T-helper 1 cell (primary cell): ENCODE data around the gene MAG.
A peak's percentile ranks its signal among the peaks of the same experiment; 100 is the strongest.

ENCODE experiments used
- DNase-seq, 5 donors: peaks; one replicate each; pipeline ENCODE4 v3.0.0-alpha.2; 2012 to 2020

The MAG gene

DNA sequence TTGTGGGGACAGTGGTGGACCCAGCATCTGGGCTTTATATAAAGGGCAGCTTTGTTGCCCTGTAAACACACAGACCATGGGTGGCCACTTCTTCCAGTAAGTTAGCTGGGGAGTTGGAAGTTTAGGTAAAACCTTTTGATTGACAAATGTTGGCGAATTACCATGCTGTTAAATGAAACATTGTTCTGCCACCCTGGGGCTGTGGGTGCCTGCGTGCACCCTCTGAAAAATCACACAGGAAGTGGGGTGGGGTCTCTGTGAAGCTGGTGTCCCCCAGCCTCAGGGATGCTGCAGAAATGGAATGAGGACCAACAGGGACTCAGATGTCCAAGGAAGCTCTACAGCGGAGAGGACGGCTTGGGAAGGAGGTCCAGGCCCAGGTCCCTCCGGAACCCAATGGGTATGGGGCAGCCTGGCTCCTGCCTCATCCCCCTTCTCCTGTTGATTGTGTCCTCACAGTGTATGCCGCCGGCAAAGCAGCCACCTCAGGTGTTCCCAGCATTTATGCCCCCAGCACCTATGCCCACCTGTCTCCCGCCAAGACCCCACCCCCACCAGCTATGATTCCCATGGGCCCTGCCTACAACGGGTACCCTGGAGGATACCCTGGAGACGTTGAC, 26.0 kb upstream of the MAG start:
- no peak for DNase-seq

DNA sequence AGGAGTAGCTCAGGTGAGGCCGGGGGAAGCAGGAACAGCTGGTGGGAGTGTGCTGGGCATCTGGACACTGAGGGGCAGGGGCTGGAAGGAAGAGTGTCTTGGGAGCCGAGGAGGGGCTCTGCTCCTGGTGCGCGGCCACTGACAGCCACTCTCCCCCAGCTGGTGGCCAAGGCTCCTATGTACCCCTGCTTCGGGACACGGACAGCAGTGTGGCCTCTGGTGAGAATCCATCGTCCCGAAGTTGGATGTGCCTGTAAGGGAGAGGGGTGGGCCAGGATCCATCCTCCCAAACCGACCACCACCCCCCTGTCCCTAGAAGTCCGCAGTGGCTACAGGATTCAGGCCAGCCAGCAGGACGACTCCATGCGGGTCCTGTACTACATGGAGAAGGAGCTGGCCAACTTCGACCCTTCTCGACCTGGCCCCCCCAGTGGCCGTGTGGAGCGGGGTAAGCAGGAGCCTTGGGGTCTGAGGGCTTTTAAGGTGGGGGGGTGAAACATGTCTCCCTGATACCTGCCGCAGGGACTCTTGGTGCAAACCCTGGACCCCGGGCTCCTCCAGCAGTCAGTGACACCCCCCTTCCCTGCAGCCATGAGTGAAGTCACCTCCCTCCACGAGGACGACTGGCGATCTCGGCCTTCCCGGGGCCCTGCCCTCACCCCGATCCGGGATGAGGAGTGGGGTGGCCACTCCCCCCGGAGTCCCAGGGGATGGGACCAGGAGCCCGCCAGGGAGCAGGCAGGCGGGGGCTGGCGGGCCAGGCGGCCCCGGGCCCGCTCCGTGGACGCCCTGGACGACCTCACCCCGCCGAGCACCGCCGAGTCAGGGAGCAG, 25.2 kb upstream of the MAG start:
- no peak for DNase-seq

DNA sequence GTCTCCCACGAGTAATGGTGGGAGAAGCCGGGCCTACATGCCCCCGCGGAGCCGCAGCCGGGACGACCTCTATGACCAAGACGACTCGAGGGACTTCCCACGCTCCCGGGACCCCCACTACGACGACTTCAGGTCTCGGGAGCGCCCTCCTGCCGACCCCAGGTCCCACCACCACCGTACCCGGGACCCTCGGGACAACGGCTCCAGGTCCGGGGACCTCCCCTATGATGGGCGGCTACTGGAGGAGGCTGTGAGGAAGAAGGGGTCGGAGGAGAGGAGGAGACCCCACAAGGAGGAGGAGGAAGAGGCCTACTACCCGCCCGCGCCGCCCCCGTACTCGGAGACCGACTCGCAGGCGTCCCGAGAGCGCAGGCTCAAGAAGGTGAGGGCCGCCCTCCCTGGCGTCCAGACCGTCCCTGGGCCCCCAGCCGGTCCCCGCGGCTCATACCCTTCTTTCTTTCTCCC, 24.6 kb upstream of the MAG start:
- DNase-seq = peak in 3 of 5 donors; percentile 26 to 43 (median 27)

DNA sequence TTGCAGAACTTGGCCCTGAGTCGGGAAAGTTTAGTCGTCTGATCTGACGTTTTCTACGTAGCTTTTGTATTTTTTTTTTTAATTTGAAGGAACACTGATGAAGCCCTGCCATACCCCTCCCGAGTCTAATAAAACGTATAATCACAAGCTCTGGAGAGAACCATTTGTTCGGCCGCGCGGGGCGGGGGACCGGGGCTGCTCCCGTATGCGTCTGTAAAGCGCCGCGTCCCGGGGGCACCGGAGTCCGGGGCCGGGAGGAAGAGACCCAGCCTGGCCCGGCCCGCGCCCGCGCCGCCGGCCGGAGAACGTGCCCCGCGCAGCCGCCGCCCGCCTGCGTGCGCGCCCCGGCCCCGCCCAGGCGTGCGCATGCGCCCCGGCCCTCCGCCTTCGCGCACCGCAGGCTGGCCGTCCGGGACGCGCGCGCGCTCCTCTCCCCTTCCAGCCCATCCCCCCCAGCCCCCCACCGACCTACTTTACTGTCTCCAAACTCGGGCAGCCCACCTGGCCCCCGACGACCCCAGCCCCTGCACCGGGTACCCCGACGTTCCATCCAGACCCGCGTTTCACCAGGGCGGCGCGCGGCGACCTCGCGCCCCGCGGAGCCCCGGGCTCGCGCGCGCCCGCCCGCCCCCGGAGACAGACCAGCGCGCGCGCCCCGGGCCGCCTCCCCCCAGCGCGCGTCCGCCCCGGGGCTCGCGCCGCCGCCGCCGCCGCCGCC, 24.0 kb upstream of the MAG start:
- peak; percentile 57 to 82 (median 61) for DNase-seq

DNA sequence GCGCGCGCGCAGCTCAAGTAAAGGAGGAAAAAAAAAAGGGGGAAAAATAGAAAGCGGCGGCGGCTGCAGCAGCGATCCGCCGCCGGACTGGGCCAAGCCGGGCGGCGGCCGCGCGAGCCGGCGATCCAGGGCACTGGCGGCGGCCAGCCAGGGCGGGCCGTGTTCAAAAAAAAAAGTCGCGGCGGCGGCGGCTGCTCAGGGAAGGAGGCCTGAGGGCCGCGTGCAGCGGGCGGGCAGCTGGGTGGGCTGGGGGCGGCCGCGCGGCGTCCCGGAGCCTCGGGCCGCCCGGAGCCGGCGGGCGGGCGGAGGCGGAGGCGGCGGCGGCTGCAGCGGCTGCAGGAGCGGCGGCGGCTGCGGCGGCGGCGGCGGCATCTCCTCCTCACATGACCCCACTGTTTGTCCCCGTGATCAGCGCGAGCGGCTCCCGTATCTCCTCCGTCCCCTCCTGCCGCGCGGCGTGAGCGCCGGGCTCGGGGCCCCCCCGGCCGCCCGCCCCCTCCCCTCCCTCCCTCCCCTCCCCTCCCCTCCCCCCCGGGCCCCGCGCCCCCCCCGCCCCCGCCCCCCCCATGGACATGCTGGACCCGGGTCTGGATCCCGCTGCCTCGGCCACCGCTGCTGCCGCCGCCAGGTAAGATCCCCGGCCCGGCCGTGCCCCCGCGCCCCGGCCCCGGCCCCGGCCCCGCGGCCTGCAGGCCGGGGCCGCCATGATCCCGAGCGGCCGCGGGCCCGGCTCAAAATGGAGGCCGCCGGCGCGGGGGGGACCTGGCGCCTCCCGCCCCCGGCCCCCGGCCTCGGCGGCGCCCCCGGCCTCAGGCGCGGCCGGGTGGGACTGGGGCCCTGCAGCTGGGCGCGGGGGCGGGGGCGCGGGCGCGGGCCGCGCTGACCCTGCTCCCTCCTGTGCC, 23.2 kb upstream of the MAG start, which contains the start of gene USF2:
TSS of gene USF2 (plus strand) at position 427 of the 902 bp plus-strand sequence. CDS start at position 567, 140 bp downstream.
- peak; percentile 39 to 72 (median 61) for DNase-seq

DNA sequence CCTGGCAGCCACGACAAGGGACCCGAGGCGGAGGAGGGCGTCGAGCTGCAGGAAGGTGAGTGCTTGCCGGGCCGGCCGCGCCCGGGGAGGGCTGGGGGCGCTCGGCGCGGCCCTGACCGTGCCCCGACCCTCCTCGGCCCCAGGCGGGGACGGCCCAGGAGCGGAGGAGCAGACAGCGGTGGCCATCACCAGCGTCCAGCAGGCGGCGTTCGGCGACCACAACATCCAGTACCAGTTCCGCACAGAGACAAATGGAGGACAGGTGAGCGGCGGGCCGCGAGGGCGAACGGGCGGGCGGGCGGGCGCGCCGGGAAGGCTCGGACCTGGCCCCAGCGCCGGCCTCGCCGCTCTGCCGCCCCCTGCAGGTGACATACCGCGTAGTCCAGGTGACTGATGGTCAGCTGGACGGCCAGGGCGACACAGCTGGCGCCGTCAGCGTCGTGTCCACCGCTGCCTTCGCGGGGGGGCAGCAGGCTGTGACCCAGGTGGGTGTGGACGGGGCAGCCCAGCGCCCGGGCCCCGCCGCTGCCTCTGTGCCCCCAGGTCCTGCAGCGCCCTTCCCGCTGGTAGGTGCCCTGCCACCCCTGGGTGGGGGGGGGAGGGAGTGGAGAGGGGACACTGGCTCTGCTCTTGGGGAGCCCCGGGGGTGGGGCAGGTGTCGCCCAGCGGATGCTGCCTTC, 22.4 kb upstream of the MAG start:
- DNase-seq = peak; percentile 50 to 81 (median 66)

DNA sequence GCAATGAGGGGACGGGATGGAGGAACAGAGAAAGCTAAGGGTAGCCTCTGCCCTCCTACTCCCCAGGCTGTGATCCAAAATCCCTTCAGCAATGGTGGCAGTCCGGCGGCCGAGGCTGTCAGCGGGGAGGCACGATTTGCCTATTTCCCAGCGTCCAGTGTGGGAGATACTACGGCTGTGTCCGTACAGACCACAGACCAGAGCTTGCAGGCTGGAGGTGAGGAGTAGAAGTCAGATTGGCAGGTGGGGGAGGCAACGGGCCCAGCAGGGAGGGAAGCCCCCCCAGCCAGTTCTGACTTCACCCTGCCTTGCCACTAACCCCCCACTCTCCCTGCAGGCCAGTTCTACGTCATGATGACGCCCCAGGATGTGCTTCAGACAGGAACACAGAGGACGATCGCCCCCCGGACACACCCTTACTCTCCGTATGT, 21.6 kb upstream of the MAG start:
- no peak for DNase-seq

DNA sequence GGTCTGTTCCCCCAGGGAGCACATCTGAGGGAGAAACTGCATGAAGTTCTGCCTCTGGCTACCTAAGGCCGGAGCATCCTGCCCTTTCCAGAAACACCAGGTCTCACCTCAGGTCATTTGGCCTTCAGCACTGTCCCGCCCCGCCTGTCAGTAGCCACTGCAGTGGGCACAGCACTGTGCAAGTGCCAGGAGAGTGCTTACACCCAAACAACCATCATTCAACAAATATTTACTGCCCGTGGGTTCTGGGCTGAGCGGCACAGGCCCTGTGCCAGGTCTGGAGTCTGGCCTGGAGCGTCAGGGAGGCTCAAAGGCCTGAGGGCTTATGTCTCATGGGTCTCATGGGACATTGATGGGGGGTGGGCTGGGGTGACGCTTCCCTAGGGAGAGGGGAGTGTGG, 20.4 kb upstream of the MAG start:
- no peak for DNase-seq

DNA sequence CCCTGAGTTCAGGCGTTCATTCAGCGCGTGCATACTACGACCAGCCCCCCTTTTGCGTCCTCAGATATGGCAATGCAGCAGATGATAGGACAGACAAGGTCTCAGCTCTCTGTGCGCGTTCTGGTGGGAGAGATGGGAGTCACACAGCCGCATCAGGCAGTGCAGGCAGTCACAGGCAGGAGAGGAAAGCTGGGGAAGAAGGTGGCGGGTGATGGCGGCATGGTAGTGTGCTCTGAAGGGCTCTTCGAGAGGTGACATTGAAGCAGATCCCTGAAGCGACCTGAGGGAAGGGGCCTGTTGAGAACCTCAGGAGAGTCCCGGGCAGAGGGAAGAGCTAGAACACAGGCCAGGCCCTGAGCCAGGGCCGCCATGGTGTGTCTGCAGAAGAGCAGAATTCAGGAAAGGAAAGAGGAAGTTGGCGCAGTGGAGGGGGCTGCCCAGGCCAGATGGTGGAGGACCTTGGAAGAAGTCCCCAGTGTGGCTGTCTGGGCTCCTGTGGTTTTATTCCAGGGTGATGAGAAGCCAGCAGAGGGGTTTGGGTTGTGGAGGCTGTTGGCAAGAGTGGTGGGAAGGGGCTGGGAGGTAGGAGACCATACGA, 19.7 kb upstream of the MAG start:
- no peak for DNase-seq

DNA sequence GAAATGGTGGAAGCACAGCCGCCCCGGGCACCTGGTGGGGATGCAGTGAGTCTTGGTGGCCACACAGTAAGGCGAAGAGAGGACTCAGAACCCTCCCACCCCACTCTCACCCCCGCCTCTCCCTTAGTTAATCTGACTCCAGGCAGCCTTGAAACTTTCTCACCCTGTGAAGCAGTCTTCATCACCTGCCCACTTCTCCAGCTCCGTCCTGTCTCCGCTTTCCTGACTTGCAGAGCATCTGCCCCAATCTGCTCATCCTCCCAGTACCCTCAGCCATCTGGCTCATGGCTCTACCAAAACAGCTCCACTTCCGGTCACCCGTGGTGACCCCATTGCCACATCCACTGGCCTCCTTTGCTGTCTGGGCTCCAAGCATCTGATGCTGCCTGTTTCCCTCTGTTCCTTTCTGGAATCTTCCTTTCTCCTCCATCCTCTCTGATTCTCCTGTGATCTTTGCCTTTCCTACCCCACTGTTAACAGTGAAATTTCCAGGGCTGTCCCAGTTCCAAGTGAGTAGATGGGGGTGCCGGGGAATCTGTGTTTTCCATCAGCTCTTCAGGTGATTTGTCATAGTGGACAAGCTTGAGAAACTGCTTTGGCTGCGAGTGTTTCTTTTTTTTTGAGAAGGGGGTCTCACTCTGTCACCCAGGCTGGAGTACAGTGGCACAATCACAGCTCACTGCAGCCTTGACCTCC, 18.9 kb upstream of the MAG start:
- DNase-seq = no peak

DNA sequence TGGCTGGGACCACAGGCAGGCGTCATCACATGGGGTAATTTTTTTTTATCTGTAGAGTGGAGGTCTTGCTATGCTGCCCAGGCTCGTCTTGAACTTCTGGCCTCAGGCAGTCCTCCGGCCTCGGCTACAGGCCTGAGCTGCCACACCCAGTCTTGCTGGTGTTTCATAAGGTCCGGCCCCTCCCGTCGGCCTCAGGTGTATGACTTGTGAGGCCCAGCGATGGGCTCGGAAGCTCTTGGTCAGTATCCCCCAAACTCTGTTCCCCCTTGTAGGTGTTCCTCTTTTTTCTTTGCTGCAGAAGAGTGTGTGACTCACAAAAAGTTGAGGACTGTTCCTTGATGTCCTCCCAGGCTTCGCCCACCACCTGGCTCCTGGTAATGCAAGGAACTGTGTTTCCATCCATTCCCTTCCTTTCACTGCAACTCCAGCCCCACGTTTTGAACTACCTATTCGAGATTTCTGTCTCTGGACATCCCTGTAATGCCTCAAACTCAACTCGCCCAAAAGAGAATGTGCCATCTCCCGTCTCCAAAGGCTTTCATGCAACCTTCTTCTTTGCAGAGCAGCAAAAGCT, 18.2 kb upstream of the MAG start:
- no peak for DNase-seq

DNA sequence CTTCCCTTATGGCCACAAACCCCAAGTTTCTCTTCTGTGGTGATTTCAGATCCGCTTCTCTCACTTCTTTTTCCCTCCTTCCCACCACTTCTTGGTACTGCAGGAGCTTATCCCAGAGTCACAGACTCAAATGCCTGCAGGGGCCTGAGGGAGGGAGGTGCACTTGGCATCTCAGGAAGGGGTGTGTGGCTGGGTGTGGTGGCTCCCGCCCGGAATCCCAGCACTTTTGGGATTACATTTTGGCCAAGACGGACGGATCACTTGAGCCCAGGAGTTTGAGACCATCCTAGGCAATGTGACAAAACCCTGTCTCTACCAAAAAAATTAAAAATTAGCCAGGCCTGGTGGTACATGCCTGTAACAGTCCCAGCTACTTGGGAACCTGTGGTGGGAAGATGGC, 17.6 kb upstream of the MAG start:
- no peak for DNase-seq

DNA sequence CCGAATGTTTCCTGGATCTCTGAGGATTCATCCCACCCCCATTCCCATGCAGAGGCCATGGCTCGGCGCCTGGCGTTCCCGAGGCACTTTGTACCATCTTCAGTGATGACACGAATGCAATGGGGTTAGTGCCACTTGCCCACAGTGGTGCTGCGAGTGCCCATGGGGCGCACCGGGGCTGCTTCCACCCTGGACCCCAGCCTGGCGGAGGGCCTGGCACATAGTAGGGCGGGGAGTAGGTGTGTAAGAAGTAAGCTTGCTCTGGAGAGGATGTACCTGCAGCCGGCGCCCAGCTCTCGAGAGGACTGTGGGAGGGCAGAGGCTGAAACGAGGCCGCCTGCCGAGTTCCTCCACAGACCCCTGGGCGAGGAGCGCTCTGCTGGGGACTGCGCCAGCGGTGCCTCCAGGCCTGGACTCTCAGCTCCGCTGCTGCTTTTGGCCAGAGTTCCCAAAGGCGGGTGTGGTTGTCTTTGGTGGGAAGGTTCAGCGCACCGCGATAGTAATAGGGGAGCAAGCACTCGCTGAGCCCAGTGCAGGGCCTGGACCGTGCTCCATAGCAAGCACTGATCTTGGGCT, 15.2 kb upstream of the MAG start:
- no peak for DNase-seq

DNA sequence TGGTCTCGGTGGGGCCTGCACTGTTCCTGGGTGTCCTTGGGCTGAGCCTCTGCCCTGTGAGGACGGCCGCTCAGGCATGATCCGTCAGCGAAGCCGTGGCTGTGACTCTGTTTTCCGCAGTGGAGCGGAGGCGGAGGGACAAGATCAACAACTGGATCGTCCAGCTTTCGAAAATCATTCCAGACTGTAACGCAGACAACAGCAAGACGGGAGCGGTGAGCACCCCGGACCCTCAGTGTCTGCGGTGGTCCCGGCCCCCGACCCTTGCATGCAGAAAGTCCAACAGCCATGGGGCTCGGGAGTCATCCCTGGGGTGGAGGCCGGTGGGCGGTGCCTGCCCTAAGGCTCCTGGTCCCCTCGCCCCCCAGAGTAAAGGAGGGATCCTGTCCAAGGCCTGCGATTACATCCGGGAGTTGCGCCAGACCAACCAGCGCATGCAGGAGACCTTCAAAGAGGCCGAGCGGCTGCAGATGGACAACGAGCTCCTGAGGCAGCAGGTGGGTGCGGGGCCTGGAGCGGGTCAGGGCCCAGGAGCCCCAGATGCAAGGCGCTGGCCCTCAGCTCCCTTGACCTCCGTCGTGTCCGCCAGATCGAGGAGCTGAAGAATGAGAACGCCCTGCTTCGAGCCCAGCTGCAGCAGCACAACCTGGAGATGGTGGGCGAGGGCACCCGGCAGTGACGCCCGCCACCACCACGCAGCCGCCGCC, 13.2 kb upstream of the MAG start:
- no peak for DNase-seq

DNA sequence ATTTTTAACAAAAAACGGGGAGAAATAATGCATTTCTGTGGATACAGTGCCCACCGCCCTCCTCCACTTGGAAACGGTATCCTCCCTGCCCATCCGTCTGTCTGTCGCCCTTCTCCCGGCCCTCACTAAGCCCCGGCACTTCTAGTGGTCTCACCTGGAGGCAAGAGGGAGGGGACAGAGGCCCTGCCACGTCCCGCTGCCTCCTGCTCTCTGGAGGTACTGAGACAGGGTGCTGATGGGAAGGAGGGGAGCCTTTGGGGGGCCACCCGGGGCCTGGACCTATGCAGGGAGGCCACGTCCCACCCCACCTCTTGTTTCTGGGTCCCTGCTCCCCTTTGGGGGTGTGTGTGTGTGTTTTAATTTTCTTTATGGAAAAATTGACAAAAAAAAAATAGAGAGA, 12.6 kb upstream of the MAG start:
- no peak for DNase-seq

DNA sequence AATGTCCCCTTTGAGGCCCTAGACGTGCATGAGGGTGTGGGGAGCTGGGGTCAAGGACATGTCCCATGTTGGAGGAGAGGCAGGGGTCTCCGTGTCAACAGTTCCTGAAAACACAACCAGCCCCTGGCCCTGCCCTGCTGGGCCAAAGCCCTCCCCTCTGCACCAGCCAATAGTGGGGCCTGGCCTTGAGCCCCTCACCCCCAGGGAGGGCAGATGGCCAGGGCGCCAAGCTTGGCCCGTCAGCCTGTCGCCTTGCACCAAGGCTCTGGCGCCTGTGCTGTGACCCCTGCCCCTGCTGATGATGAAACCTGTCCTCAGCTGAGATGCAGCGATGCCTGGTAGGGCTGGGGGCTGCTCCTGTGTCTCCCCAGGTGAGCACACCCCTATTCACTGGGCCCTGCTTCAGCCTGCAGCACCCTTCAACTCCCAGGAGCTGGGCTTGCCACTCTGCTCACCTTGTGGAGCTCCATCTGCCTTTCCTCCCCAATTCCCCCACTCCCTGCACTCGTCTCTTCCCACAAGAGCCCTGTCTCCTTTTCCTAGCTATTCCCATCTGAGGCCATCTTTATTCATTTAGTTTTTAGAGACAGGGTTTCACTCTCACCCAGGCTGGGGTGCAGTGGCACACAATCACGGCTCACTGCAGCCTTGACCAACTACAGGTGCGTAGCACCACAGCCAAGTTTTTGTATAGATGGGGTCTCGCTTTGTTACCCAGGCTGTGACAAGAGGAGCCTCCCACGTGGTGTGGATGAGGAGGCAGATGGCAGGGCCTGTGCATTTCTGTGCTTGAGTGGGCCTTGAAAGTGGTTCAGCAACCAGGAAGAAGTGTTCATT, 11.8 kb upstream of the MAG start:
- no peak for DNase-seq

DNA sequence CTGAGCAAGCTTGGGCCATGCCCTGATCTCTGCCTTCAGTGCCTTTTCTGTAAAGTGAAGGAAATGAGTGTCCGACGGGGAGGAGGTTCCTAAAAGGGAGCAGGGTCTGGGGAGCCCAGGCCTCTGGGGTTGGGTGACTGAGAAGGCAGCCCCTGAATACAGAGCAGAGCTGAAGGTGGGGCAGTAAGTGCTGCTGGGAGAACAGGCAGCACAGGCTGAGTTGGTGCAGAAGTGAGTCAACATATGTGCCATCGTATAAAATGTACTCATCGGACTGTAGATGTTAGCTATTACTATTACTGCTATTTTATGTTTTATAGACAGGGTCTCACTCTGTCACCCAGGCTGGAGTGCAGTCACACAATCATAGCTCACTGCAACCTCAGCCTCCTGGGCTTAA, 10.7 kb upstream of the MAG start:
- no peak for DNase-seq
